ENCODE data around the gene ZNF770.

The ZNF770 gene

DNA sequence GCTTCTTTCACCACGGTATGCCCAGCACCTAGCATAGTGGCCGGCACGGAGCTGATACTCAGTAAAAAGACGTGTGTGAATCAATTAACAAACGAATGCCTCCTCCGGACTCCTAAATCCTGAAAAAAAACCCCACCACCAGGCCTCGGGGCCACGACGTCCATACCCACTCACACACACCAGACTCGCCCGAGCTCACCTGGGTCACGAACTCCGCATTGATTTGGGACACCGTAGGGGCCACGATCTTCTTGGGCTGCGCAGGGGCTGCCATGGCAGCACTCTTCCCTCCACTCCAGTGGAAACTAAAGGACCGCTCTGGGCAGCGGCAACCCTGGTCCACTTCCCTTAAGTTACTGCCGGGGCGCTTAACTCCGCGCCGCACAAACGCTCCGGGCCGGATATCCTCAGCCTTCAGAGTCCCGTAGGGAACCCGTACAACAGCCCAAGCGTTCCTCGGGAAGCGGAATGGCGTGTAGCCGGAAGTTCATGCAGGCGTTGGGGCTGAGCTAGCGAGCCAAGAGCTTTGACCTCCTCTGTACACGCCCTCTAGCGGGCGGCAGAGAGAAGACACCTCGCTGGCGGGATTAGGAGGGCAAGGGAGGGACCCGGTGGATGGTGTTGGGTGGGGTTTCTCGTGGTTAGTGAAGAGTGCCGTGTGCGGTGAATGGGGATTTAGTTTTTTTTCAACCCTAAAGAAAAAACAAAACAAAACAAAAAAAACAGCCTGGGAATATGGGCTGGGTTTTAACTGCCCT is 18.6 kb downstream of the ZNF770 start, which contains the start of gene AQR (continued):
- TF ChIP-seq ZNF501 (tag by site-specific recombination; IDR thresholded peaks at IDR 0.05) (no peak), ZNF561 (tag by site-specific recombination; IDR thresholded peaks at IDR 0.05; ENCODE audit: borderline replicate concordance) (peak; percentile 30; the same call in 1 of the 2 replicates), ZNF513 (tag by site-specific recombination; IDR thresholded peaks at IDR 0.05) (no peak), ZNF776 (tag by site-specific recombination; IDR thresholded peaks at IDR 0.05; ENCODE audit: borderline replicate concordance) (no peak), ZNF596 (tag by site-specific recombination; IDR thresholded peaks at IDR 0.05) (no peak), ZNF214 (tag by site-specific recombination; IDR thresholded peaks at IDR 0.05; ENCODE audit: borderline replicate concordance) (no peak), ZNF558 (tag by site-specific recombination; IDR thresholded peaks at IDR 0.05) (no peak), ZNF248 (tag by site-specific recombination; IDR thresholded peaks at IDR 0.05) (no peak), ZNF837 (tag by site-specific recombination; IDR thresholded peaks at IDR 0.05) (no peak), ZNF560 (tag by site-specific recombination; IDR thresholded peaks at IDR 0.05; ENCODE audit: borderline replicate concordance) (no peak), HOXD13 (CRISPR knock-in tag; IDR thresholded peaks at IDR 0.05; ENCODE audit: borderline replicate concordance) (no peak), ZNF777 (tag by site-specific recombination; IDR thresholded peaks at IDR 0.05; ENCODE audit: borderline replicate concordance) (no peak), ZNF335 (tag by site-specific recombination; conservative IDR thresholded peaks at IDR 0.05) (peak; percentile 64), ZFHX2 (tag by site-specific recombination; conservative IDR thresholded peaks at IDR 0.05) (no peak), ZNF184 (tag by site-specific recombination; IDR thresholded peaks at IDR 0.05) (no peak), SALL2 (tag by site-specific recombination; IDR thresholded peaks at IDR 0.05; ENCODE audit: borderline replicate concordance) (no peak), SP7 (tag by site-specific recombination; IDR thresholded peaks at IDR 0.05) (peak; percentile 64), TRIM28 (IDR thresholded peaks at IDR 0.05; ENCODE audit: borderline replicate concordance, low read length) (no peak), ZNF768 (tag by site-specific recombination; IDR thresholded peaks at IDR 0.05) (no peak), ZNF133 (tag by site-specific recombination; IDR thresholded peaks at IDR 0.05) (no peak), ZNF610 (tag by site-specific recombination; IDR thresholded peaks at IDR 0.05; ENCODE audit: borderline replicate concordance) (peak; percentile 71; the same call in 1 of the 2 replicates), ZFP69B (tag by site-specific recombination; IDR thresholded peaks at IDR 0.05) (no peak), ZNF518A (tag by site-specific recombination; conservative IDR thresholded peaks at IDR 0.05; ENCODE audit: low read depth) (peak; percentile 97)
- TF ChIP-seq, protein P1, sequence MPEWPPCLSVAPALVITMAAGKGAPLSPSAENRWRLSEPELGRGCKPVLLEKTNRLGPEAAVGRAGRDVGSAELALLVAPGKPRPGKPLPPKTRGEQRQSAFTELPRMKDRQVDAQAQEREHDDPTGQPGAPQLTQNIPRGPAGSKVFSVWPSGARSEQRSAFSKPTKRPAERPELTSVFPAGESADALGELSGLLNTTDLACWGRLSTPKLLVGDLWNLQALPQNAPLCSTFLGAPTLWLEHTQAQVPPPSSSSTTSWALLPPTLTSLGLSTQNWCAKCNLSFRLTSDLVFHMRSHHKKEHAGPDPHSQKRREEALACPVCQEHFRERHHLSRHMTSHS (tag by site-specific recombination; IDR thresholded peaks at IDR 0.05): no peak
- TF ChIP-seq, protein P2, sequence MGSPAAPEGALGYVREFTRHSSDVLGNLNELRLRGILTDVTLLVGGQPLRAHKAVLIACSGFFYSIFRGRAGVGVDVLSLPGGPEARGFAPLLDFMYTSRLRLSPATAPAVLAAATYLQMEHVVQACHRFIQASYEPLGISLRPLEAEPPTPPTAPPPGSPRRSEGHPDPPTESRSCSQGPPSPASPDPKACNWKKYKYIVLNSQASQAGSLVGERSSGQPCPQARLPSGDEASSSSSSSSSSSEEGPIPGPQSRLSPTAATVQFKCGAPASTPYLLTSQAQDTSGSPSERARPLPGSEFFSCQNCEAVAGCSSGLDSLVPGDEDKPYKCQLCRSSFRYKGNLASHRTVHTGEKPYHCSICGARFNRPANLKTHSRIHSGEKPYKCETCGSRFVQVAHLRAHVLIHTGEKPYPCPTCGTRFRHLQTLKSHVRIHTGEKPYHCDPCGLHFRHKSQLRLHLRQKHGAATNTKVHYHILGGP (tag by site-specific recombination; IDR thresholded peaks at IDR 0.05): no peak
- TF ChIP-seq, protein P3, sequence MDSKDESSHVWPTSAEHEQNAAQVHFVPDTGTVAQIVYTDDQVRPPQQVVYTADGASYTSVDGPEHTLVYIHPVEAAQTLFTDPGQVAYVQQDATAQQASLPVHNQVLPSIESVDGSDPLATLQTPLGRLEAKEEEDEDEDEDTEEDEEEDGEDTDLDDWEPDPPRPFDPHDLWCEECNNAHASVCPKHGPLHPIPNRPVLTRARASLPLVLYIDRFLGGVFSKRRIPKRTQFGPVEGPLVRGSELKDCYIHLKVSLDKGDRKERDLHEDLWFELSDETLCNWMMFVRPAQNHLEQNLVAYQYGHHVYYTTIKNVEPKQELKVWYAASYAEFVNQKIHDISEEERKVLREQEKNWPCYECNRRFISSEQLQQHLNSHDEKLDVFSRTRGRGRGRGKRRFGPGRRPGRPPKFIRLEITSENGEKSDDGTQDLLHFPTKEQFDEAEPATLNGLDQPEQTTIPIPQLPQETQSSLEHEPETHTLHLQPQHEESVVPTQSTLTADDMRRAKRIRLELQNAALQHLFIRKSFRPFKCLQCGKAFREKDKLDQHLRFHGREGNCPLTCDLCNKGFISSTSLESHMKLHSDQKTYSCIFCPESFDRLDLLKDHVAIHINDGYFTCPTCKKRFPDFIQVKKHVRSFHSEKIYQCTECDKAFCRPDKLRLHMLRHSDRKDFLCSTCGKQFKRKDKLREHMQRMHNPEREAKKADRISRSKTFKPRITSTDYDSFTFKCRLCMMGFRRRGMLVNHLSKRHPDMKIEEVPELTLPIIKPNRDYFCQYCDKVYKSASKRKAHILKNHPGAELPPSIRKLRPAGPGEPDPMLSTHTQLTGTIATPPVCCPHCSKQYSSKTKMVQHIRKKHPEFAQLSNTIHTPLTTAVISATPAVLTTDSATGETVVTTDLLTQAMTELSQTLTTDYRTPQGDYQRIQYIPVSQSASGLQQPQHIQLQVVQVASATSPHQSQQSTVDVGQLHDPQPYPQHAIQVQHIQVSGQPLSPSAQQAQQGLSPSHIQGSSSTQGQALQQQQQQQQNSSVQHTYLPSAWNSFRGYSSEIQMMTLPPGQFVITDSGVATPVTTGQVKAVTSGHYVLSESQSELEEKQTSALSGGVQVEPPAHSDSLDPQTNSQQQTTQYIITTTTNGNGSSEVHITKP (tag by site-specific recombination; IDR thresholded peaks at IDR 0.05): peak; percentile 67
- TF ChIP-seq, protein P4, sequence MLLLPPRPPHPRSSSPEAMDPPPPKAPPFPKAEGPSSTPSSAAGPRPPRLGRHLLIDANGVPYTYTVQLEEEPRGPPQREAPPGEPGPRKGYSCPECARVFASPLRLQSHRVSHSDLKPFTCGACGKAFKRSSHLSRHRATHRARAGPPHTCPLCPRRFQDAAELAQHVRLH (tag by site-specific recombination; IDR thresholded peaks at IDR 0.05): no peak
